ENCODE measurements around the gene DHRS9.

GRCh38 chr2:169112841-169113240 is 43.5 kb downstream of the DHRS9 start:
- no peak for TF ChIP-seq EZH2 (IDR thresholded peaks at IDR 0.05; ENCODE audit: insufficient read depth, poor library complexity, severe bottlenecking)
- no peak for TF ChIP-seq EZH2phosphoT487 (IDR thresholded peaks at IDR 0.05; ENCODE audit: insufficient read depth, low read depth)
